Upper lobe of right lung (tissue), 1 donor: ENCODE data around the gene LCE1A. TPM values are rescaled to one million over a fixed set of nuclear protein-coding genes. Genes with fewer than 3 reads are reported as not detected.

ENCODE experiments used
- ATAC-seq: fragments of 200-7000 bp; cut with Tn5 transposase; one replicate; pipeline ENCODE4 v1.9.1; 2020; ENCODE audit warnings: mild to moderate bottlenecking, moderate library complexity
- DNase-seq: peaks from one replicate; pipeline ENCODE4 v3.0.0-alpha.2; 2020
- H3K27ac ChIP-seq: fragments of 200-600 bp; one replicate; pipeline ENCODE4 v1.8.0; 2022
- H3K27me3 ChIP-seq: fragments of 200-600 bp; one replicate; pipeline ENCODE4 v1.8.0; 2022; ENCODE audit warnings: mild to moderate bottlenecking
- H3K36me3 ChIP-seq: fragments of 200-600 bp; one replicate; pipeline ENCODE4 v1.8.0; 2022
- H3K4me1 ChIP-seq: fragments of 200-600 bp; one replicate; pipeline ENCODE4 v1.8.0; 2022
- H3K4me3 ChIP-seq: fragments of 200-600 bp; one replicate; pipeline ENCODE4 v1.8.0; 2022; ENCODE audit warnings: mild to moderate bottlenecking
- H3K9me3 ChIP-seq: fragments of 200-600 bp; one replicate; pipeline ENCODE4 v1.8.0; 2022
- CTCF ChIP-seq: fragments of 200-600 bp; IDR thresholded peaks from one replicate; pipeline ENCODE4 v1.8.0; 2022; ENCODE audit warnings: antibody characterized with exemption
- intact Hi-C: fragments of 100-400 bp; cut with DNase I; formaldehyde crosslinking; loops from one replicate; pipeline ENCODE4 v1.11.0; 2022
- total RNA-seq: library from RNA; stranded (reverse); fragmentation: NEBNext Ultra II Directional; extraction: Animal tissue kit (Norgen Biotek cat#: 25700); gene quantifications from one replicate; pipeline ENCODE4 v1.2.1, GENCODE V29; 2021
- donor health status: DM: no; HTN: yes; CAD: no; lungs with severe emphysema.

LCE1A gene
- total RNA-seq, 1 donor from 2014 or later, result not detected

DNA sequence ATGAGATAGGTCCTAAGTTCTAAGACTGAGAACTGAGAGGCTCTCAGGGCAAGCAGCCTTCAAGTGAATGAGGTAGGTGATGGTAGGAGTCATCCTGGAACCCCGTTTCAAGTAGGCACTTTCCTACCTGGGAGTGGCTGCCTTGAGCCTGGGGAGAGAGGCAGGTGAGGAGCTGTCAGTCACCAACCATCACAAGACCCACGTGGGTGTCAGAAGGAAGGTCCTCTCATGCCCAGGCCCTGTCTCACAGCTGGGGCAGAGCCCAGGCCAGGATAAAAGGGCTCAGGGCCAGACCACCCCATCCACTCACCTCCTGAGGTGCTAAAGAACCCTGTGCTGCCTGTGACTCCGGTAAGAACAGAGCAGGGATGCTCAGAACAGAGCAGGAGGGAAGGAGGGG, 30.9 kb upstream of the LCE1A start, which contains the start of gene LCE1D:
TSS of gene LCE1D (plus strand) at position 301 of the 400 bp plus-strand sequence. CDS start 1,074 bp downstream, outside the sequence.
- no peak for TF ChIP-seq CTCF
- Histone ChIP-seq H3K4me3 (no peak within 1 kb of the TSS), H3K9me3 (no peaks in the 10 kb centered on the region), H3K27ac (no peak within 1 kb of the TSS), H3K27me3 (no peaks in the 10 kb centered on the region), H3K4me1 (no peaks in the 10 kb centered on the region), H3K36me3 (no peaks in the 10 kb centered on the region)
- intact Hi-C loops, result no loop called here
- ATAC-seq, result no peak
- no peak for DNase-seq

DNA sequence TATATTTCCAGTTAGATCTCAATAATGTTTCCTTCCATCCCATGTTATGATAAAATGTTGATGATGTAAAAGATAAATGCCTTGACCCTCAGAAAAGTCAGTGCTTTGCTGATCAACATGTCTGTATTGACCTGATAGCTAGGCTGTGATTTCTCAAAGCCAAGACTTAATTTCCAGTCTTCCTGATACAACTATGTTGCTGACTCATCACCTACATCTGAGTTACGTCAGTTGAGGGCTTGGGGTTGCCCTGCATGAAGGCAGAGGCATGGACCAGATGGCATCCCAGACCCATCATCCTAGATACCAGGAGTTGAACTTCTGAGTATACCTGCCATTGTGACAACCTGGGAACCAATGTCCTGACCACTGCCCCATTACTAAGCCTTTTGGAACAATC, 25.9 kb upstream of the LCE1A start:
- H3K36me3 ChIP-seq, result no peaks in the 10 kb centered on the region
- intact Hi-C loops, result no loop called here
- H3K27ac ChIP-seq, result no peak overlapping the region
- DNase-seq, result no peak
- no peaks in the 10 kb centered on the region for H3K27me3 ChIP-seq
- ATAC-seq, result no peak
- H3K9me3 ChIP-seq, result no peaks in the 10 kb centered on the region
- no peak for TF ChIP-seq CTCF
- H3K4me1 ChIP-seq, result no peaks in the 10 kb centered on the region
- no peak overlapping the region for H3K4me3 ChIP-seq

DNA sequence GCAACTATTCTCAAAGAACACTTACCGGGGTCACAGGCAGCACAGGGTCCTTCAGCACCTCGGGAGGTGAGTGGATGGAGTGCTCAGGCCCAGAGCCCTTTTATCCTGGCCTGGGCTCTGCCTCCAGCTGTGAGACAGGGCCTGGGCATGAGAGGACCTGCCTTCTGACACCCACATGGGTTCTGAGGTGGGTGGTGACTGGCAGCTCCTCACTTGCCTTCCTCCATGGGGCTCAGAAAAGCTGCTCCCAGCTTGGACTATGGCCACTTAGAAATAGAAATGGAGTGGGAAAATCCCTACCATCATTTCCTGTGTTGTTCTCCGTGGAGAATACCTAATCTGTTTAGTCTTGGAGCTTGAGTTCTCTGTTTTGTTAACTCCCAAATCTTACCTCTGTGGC, 20.7 kb upstream of the LCE1A start, which contains the start of gene LCE1C:
TSS of gene LCE1C (minus strand) at position 76 of the 400 bp plus-strand sequence. CDS start 1,173 bp downstream, outside the sequence.
- DNase-seq (no peak), ATAC-seq (no peak)
- Histone ChIP-seq H3K4me3 (no peak within 1 kb of the TSS), H3K4me1 (no peaks in the 10 kb centered on the region), H3K36me3 (no peaks in the 10 kb centered on the region), H3K27ac (no peak within 1 kb of the TSS), H3K9me3 (no peaks in the 10 kb centered on the region), H3K27me3 (peaks cover 3% of the 10 kb centered on the region)
- TF ChIP-seq CTCF, result no peak
- intact Hi-C loops, result no loop called here

- intact Hi-C loops, result no loop called here
- H3K36me3 ChIP-seq, result no peaks in the 10 kb centered on the region
- DNase-seq (no peak), ATAC-seq (no peak)
- peaks cover 3% of the 10 kb centered on the region for H3K27me3 ChIP-seq
- H3K27ac ChIP-seq, result no peak overlapping the region
- H3K4me3 ChIP-seq, result no peak overlapping the region
- no peak for TF ChIP-seq CTCF
- H3K9me3 ChIP-seq, result no peaks in the 10 kb centered on the region
- no peaks in the 10 kb centered on the region for H3K4me1 ChIP-seq
These were observed 16.2 kb upstream of the LCE1A start for GRCh38 chr1:152811050-152811449.

GRCh38 chr1:152811671-152812070, 15.6 kb upstream of the LCE1A start, which contains the start of gene LCE1B:
Gene LCE1B (plus strand): TSS chr1:152811971. CDS start chr1:152812447, 476 bp downstream.
- Histone ChIP-seq H3K27me3 (peaks cover 3% of the 10 kb centered on the region), H3K36me3 (no peaks in the 10 kb centered on the region), H3K4me3 (no peak within 1 kb of the TSS), H3K27ac (no peak within 1 kb of the TSS), H3K9me3 (no peaks in the 10 kb centered on the region), H3K4me1 (no peaks in the 10 kb centered on the region)
- no peak for DNase-seq
- TF ChIP-seq CTCF, result no peak
- intact Hi-C loops, result no loop called here
- no peak for ATAC-seq

DNA sequence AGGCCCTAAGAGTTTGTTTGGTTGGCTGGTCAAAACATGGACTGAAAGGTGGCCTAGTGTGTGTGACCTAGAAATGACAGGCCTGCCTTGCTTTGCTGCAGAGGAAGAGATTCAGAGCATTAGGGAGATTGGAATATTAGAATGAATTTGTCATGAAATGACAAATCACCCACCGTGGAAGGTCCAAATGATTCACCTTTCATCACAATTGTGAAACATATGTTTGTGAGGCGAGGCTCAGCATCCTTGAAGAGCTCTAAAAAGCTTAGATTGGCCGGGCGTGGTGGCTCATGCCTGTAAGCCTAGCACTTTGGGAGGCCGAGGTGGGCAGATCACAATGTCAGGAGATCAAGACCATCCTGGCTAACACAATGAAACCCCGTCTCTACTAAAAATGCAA, 10.0 kb upstream of the LCE1A start:
- Histone ChIP-seq H3K36me3 (no peaks in the 10 kb centered on the region), H3K4me3 (no peak overlapping the region), H3K27ac (no peak overlapping the region), H3K4me1 (no peaks in the 10 kb centered on the region), H3K27me3 (no peaks in the 10 kb centered on the region), H3K9me3 (no peaks in the 10 kb centered on the region)
- DNase-seq (no peak), ATAC-seq (no peak)
- intact Hi-C loops, result no loop called here
- TF ChIP-seq CTCF, result no peak
